ENCODE results near the gene AKR1C1. TPM values are rescaled to one million over a fixed set of nuclear protein-coding genes. Genes with fewer than 3 reads are reported as not detected.

Gene AKR1C1
- total and polyA plus RNA-seq, 2 of the 13 experiments (the other 11 are each of a cell fraction or from before 2014, with no cell fraction given): 948 to 2,238 TPM

- no peak for TF ChIP-seq ZNF180 (CRISPR knock-in tag; IDR thresholded peaks at IDR 0.05; ENCODE audit: borderline replicate concordance, low read depth)
- TF ChIP-seq KAT8 (CRISPR knock-in tag; IDR thresholded peaks at IDR 0.05): peak; percentile 49; the same call in 1 of the 2 replicates
- TF ChIP-seq SNAPC2 (CRISPR knock-in tag; IDR thresholded peaks at IDR 0.05): 0 out of 2 replicates have a peak, but pooled peaks have one; percentile 58
- TF ChIP-seq FOXA3 (CRISPR knock-in tag; IDR thresholded peaks at IDR 0.05): peak; percentile 33; the same call in 1 of the 2 replicates
- peak; percentile 79; the same call in 1 of the 2 replicates for TF ChIP-seq ZNF737 (CRISPR knock-in tag; IDR thresholded peaks at IDR 0.05; ENCODE audit: borderline replicate concordance)
- TF ChIP-seq FIP1L1 (IDR thresholded peaks at IDR 0.05; ENCODE audit: borderline replicate concordance, insufficient read depth, low read depth, low read length): peak; percentile 93
- 0 out of 2 replicates have a peak, but pooled peaks have one; percentile 38 for TF ChIP-seq ZBED4 (CRISPR knock-in tag; IDR thresholded peaks at IDR 0.05; ENCODE audit: borderline replicate concordance)
- TF ChIP-seq MED13 (CRISPR knock-in tag; IDR thresholded peaks at IDR 0.05): peak; percentile 35; the same call in 1 of the 2 replicates
- TF ChIP-seq SAP130 (CRISPR knock-in tag; IDR thresholded peaks at IDR 0.05; ENCODE audit: low read depth): no peak
- TF ChIP-seq CCDC6 (CRISPR knock-in tag; IDR thresholded peaks at IDR 0.05): peak; percentile 92
- no peak for TF ChIP-seq ISX (CRISPR knock-in tag; conservative IDR thresholded peaks at IDR 0.05)
- TF ChIP-seq, protein P1, sequence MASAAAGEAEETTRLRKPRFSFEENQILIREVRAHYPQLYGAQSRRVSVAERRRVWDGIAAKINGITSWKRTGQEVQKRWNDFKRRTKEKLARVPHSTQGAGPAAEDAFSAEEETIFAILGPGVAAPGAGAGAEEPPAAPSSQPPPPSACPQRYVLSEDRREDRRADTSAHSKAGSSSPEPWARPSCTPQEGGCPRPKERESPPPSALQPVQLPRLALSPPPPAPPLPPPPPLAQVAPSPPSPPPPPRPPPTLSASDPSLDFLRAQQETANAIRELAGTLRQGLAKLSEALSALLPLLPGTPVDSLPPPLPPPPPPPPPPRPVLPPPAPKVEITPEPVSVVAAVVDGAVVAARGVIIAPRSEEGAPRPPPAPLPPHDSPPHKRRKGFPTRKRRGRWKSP (CRISPR knock-in tag; IDR thresholded peaks at IDR 0.05): peak; percentile 77; the same call in 1 of the 2 replicates
- TF ChIP-seq, protein P2, sequence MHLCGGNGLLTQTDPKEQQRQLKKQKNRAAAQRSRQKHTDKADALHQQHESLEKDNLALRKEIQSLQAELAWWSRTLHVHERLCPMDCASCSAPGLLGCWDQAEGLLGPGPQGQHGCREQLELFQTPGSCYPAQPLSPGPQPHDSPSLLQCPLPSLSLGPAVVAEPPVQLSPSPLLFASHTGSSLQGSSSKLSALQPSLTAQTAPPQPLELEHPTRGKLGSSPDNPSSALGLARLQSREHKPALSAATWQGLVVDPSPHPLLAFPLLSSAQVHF (CRISPR knock-in tag; IDR thresholded peaks at IDR 0.05): no peak
- peak in 1 of 2 experiments; percentile 20; a peak in 2 of 4 replicates for TF ChIP-seq NR2F1 (CRISPR knock-in tag; IDR thresholded peaks at IDR 0.05)
- peak; percentile 49; the same call in 1 of the 2 replicates for TF ChIP-seq ZNF121 (CRISPR knock-in tag; IDR thresholded peaks at IDR 0.05)
- peak; percentile 10; the same call in 1 of the 2 replicates for TF ChIP-seq YEATS2 (CRISPR knock-in tag; IDR thresholded peaks at IDR 0.05; ENCODE audit: borderline replicate concordance)
- TF ChIP-seq POLR2AphosphoS5 (IDR thresholded peaks at IDR 0.05; ENCODE audit: low read depth, low read length): peak; percentile 81
- no peak for TF ChIP-seq KLF15 (CRISPR knock-in tag; IDR thresholded peaks at IDR 0.05; ENCODE audit: borderline replicate concordance)
- peak; percentile 98 for TF ChIP-seq PAF1 (CRISPR knock-in tag; IDR thresholded peaks at IDR 0.05)
- TF ChIP-seq, protein P3, sequence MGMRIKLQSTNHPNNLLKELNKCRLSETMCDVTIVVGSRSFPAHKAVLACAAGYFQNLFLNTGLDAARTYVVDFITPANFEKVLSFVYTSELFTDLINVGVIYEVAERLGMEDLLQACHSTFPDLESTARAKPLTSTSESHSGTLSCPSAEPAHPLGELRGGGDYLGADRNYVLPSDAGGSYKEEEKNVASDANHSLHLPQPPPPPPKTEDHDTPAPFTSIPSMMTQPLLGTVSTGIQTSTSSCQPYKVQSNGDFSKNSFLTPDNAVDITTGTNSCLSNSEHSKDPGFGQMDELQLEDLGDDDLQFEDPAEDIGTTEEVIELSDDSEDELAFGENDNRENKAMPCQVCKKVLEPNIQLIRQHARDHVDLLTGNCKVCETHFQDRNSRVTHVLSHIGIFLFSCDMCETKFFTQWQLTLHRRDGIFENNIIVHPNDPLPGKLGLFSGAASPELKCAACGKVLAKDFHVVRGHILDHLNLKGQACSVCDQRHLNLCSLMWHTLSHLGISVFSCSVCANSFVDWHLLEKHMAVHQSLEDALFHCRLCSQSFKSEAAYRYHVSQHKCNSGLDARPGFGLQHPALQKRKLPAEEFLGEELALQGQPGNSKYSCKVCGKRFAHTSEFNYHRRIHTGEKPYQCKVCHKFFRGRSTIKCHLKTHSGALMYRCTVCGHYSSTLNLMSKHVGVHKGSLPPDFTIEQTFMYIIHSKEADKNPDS (CRISPR knock-in tag; IDR thresholded peaks at IDR 0.05): 0 out of 2 replicates have a peak, but pooled peaks have one; percentile 49
These were observed 18.7 kb downstream of the AKR1C1 start (continued) for GRCh38 chr10:4981722-4982471.

Data from HepG2 (cell line).